GM18861 (cell line): ENCODE results near the gene UTS2R.
"Not testable (repeated sequence)": the region's sequence is repeated elsewhere in the genome, so short reads cannot be mapped to it uniquely, and the experiment has no call there.

ENCODE experiments used
- ATAC-seq: cut with Tn5 transposase; IDR thresholded peaks from one replicate; pipeline ENCODE4 v1.9.1; 2021; ENCODE audit not compliant: unreplicated experiment

Gene UTS2R

DNA sequence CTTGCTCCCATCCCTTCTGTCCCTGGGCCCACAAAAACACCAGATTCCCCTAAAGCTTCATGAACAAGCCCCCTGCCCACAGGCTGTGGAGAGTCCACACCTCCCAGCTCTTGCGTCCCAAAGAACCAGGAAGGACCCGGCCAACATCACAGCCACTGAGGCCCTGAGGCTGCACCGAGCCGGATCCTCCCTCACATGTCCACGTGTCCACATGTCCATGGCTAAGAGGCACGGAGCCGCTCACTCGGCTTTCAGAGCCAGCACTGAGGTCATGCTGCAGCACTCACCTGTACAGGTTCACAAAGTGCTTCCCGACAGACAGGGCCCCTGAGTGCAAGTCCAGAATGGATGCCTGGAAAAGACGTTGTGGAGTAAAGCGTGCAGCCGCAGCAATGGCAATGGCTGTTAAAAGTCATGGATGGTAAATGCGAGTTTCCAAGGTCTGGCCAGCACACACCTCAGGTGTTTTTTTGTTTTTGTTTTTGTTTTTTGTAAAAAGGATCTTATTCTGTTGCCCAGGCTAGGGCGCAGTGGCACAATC, 34.6 kb downstream of the UTS2R start:
- ATAC-seq: no peak

DNA sequence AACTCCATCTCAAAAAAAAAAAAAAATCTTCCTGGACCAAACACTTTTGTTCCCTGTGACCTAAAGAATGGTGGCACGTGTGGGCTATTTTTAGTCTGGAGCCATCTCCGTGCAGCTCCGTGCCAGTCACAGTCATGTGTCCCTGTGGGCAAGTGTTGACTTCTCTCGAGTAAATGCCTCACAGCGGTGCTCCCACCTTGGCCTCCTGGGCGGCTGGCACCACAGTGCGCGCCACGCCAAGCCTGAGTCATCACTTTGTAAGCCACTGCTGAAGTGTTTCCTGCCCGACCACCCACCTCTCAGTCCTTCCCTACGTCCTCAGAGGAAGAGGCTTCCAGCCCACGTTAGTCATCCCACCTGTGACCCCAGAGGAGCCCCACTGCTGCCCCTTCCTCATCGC, 35.7 kb downstream of the UTS2R start:
- ATAC-seq: no peak

DNA sequence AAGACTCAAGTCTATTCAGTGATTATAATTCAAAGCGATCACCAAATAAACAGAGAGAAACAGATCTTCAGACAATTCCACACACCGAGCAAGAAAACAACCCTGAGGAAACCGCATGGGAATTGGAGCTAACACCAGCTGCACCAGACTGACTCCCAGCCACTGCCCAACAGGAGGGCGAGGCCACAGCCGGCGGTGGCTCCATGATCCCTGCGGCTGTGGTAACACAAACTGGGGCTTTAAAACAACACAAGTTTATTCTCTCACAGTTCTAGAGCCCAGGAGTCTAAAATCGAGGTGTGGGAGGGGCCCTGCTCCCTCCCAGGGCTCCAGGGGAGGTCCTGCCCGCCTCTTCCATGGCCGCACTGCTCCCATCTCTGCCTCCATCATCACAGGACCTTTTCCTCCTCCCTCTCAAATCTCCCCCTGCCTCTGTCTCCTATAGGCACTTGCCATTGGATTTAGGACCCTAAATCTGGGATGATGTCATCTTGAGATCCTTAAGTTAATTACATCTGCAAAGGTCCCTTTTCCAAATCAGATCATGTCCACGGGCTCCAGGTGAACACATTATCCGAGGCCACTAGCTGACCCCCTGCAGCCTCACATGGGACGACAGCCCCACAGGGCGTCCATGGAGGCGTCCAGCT, 36.8 kb downstream of the UTS2R start:
- ATAC-seq: no peak

DNA sequence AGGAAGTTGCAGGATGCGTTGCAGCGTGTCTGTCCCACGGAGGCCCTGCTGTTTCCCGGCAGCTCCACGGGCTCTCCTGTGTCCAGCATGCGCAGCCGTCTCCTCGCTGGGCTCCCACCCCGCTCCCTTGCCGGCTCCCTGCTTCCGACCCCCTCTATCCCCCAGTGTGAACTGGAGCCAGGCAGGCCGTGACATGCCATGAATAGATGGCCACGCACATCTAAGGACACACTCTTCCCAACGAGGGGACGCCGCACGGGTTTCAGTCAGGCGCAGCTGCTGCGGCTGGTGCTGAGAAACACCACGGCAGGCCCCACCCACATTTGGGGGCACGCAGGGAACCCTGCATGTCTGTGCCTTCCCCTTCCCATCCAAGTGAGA, 37.4 kb downstream of the UTS2R start:
- no peak for ATAC-seq

DNA sequence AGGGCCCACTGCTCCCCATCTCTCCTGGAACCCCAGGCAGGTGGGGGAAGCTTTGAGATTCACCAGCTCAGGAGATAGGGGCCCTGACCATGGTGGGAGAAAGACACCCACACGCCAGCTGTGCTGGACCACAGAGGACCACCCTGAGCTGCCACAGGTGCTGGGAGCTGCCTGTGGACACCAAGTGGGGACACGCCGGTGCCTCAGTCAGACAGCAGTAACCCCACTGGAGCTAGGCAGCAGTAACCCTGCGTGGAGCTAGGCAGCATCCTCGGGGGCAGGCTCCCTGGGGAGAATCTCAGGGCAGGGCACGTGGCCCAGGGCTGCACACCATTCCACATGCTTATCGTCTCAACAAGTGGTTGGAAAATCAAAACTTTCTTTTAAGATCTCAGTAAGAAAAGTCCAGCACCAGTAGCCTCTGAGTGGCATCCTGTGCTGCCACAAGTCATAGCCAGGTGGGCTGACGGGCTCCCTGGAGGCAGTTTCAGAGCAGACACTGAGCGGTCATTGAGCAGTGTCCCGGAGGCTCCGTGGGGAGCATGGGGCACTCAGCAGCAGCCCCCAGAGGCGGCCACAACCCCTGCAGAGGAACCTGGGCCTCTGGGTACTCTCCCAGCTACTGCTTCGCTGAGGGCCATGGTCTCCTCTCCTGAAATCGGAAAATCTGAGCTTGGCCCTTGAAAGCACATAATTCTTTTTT, 38.6 kb downstream of the UTS2R start:
- no peak for ATAC-seq

DNA sequence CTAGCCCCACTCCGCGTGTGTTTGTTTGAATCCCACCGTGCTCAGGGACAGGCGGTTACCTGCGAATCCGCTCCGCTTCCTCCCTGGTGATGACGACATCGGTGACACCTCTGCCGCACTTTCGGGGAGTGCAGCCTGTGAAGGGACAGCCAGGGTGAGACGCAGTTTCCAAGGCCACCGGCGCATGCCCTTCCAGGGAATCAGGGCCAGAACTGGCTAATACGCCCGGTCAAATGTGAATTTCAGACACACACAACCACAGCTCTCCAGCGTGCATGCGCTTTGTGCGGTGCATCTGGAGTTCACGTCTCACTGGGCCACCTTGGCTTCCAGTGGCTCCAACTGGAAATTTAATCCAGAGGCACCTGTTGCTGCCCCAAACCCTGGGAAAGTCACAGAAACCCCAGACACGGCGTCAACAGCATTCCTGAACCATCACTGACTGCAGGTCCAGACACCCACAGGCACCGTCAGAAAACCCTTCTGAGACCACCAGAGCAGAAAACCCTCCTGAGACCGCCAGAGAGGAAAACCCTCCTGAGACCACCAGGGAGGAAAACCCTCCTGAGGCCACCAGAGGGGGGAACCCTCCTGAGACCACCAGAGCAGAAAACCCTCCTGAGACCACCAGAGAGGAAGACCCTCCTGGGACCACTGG, 40.0 kb downstream of the UTS2R start:
- no peak for ATAC-seq

DNA sequence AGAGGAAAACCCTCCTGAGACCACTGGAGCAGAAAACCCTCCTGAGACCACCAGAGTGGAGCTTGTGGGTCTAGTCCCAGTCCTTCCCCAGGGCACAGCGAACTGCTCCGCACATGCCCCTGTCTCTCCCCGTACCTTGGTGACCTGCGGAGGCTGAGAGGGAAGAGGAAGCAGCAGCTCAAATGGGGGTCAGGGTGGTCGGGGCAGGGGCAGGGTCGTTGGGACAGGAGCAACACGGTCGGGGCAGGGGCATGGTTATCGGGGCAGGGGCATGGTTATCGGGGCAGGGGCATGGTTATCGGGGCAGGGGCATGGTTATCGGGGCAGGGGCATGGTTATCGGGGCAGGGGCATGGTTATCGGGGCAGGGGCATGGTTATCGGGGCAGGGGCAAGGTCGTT, 40.5 kb downstream of the UTS2R start:
- ATAC-seq: not testable (repeated sequence)

DNA sequence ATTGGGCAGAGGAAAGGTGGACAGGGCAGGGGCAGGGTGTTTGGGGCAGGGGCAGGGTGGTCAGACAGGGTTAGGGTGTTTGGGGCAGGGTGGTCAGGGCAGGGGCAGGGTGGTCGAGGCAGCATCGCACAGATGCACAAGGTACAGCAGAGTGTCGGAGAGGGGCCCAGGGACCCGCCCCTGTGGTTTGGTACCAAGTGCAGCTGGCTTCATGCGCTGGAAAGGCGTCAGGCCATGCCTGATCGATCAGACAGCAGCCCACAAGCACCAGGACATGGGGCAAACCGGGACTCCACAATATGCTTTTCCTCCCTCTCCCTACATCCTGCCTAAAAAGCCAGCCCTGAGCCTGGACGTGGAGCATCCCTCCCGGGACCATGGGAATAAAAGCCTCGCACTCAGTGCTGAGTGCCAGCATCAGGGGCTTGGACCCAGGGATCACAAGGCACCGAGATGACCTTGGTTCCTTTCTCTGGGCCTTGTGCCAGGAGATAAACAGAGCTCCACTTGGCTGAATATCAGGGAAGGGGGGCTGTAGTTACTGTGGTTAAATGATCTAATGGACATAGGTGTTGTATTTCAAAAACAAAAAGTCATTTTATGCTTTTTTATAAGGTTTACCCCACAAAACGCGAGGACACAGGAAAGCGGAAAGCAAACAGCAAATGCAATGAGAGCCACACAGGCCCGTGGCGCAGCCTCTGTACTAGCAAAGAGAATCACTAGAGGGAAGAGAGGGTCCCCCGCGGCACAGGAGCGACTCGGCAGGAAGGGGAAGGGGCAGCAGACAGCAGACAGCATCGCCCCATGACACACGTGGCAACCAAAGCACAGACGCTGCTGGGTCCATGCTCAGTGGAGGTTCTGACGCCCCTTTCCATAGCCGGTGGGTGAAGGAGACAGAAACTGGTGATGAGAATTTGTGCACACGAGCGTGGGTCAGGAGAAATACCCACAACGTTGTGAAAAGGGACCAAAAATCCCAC, 41.3 kb downstream of the UTS2R start:
- no peak for ATAC-seq

DNA sequence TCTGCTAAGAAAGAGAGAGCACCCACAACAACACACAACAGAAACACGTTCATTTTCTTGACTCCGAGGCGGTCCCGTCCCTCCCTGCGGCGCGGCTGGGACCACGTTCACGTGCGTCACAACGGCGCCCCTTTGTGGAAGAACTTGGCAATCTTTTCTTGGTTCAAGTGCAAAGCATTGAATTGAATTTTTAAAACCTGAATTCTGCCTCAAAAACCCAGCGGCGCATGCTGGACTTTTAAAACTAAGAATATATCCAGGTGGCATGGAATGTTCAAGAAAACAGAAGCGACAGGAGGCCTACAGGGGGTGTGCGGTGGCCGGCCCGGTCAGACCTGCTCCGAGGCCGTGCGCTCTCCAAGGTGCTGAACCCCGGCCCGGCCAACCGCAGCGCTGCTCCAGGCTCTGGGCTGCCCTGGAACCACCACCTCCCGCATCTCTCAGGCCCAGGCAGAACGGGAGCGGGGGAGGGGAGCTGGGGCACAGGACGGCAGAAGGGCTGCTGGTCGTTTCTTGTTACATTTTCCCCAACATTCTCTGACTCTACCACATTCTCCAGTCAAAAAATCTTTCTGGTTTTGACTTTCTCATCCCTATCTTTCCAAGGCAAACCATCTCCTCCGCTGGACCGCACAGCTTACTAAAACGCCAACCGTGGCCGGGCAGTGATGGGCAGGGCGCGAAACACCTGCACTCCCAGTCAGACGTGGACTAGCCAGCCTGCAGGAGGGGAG, 43.1 kb downstream of the UTS2R start:
- no peak for ATAC-seq

DNA sequence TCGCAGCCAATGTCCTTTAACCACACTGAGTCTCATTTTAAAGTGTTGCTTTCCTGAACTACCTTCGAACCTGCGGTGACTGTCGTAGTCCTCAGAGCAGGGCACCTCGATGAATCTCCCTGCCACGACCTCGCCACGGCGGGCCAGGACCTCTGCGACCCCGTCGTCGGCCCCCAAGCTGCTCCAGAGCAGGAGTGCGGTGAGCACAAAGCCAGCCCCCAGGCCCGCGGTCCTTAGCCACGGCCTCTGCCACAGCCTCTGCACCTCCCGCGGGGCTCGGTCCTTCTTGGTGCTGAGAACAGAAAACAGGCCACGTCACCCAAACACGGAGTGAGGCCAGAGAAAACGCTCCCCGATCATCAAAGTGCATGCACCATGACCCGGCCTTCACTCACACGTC, 43.8 kb downstream of the UTS2R start:
- ATAC-seq: no peak

DNA sequence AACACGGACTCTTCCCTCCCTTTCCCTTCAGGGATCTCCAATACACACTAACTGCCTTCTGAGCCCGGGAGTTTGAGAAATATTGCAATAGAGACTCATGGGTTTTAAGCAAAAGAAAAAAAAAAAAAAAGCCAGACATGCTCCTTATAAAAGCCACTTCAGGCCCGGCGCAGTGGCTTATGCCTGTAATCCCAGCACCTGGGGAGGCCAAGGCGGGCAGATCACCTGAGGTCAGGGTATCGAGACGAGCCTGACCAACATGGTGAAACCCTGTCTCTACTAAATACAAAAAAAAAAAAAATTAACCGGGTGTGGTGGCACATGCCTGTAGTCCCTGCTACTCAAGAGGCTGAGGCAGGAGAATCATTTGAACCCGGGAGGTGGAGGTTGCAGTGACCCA, 44.2 kb downstream of the UTS2R start:
- ATAC-seq: no peak

DNA sequence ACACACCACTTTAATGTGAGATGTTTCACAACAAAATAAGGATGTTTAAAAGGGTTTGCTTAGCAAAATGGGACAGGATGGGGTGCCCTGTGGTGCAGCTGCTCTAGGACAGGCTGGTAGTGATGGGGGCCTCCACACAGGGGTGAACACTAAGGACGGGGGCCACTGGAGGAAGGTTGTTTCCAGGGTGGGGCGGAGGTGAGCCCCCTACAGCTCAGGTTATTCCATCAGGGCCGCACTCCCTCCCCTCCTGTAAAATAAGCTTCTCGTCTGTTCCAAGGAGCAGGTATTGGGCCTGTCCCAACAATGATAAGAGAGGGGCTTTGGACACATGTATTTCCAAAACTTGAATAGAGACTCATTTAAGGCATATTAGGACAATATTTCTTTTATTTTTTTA, 44.7 kb downstream of the UTS2R start:
- no peak for ATAC-seq

DNA sequence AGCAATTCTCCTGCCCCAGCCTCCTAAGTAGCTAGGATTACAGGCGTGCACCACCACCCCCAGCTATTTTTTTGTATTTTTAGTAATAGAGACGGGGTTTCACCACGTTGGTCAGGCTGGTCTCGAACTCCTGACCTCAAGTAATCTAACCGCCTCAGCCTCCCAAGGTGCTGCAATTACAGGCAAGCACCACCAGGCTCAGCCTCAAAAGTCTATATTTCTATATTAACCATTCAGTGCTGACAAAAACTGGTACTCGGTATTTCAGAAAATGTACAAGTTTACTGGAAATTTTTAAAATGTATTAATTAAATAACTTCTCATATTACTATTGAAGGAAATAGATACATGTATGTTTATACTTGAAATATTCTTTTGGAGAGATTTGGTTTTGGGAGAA, 45.2 kb downstream of the UTS2R start:
- ATAC-seq: no peak

DNA sequence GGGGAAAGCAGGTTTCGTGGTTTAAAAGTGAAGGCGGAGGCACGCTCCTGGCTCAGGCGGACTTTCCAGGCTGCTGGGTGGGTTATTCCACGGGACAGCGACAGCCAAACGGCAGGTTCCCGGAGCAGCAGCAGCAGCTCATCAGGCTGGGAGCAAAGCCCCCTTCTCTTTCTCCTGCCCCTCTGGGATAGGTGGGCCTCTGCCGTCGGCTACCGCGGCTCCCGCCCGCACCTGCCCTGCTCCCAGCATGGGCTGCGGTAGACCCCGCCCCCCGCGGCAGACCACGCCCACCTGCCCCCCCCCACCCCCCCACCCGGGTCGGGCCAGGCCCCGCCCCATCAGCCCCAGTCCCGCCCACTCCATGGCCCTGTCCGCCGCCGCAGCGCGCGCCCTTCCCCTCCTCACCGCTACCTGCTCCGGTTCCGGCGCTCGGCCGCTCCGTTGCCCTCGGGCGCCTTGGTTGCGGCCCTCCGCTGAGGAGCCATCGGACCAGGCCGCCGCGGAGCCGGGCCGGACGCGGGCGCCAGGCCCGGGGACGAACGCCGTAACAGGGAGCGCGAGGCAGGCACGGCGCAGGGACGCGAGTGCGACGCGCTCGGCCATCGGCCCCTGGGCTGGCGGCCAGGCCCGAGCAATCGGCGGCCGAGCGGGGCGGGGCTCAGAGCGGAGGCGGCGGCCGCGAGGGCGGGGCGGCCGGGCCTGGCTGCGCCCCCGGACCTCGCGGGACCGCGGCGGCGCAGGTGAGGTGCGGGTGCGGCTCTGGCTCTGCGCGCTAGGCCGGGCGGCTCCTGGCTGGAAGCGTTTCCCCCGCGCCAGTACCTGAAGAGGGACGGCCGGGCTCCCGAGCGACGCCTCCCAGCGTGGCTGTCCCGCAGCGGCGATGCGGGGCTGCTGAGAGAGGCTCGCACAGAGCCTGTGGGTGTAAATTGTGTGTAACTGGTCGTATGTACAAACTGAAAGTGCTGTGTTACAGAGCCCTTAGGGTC, 46.7 kb downstream of the UTS2R start, which contains the start of the genes HEXD and OGFOD3:
Gene HEXD, plus strand, starts transcription at position 347 of the 986 bp plus-strand sequence. CDS start 1,453 bp downstream, outside the sequence.
Gene OGFOD3, minus strand, starts transcription at position 586 of the 986 bp plus-strand sequence. Its CDS starts 101 bp downstream, at position 485.
- ATAC-seq: peak; percentile 85

DNA sequence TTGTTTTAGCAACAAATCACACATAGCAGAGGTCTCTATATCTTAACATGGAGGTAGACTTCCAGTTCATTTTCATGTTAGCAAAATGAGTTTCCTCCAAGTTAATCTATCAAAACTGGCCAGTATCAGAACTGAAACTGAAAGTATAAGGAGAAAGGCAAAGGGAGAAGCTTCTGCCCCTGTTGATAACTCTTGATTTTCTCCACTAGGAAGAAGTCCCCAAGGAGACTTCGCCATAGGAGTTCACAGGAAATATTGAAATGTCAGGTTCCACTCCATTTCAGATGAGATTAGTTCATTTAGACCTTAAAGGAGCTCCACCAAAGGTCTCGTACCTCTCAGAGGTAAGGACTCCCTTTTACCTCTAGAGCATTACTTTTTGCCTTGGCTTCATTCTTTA, 48.0 kb downstream of the UTS2R start:
- ATAC-seq: no peak

DNA sequence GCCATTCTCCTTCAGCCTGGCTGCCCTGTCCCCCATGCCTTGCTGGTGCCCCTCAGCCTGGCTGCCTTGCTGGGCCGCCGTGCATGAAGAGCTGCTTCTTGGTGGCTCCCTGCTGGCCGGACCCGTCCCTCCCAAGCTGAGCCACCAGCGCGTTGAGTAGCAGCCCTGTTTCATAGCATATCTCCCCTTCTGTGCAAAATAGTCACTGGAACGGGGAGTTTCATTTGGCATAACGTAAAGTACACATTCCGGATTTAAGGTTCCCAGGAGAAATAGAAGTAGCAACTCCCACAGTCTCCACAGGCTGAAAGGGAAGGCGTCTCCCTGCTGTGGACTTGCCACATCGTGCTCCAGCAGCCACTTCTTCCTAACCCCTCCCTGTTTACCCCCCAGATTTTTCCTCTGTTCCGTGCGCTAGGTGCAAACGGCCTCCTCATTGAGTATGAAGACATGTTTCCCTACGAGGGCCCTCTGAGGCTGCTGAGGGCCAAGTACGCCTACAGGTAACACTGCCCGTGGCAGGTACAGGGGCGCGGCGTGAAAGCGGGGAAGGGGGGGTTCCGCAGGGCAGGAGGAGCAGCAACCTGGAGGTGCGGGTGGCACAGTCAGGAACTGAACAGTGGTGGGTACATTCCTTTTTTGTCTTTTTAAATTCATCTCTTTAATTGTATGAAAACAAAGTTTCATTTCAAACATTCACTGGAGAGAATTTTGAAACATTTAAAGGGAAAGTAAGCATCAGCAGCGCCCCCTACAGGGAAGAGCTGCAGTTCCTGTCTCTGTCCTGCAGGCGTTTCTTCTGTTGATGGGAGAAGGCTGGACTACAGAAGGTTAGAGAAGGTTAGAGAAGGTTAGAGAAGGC, 52.7 kb downstream of the UTS2R start:
- ATAC-seq: no peak

DNA sequence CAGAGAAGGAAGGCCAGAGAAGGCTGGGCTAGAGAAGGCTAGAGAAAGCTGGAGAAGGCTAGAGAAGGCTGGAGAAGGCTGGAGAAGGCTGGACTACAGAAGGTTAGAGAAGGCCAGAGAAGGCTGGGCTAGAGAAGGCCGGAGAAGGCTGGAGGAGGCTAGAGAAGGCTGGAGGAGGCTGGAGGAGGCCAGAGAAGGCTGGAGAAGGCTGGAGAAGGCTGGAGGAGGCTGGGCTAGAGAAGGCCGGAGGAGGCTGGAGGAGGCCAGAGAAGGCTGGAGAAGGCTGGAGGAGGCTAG, 53.2 kb downstream of the UTS2R start:
- ATAC-seq: no peak
